T-cell (primary cell): Measurements from ENCODE around the gene HIPK2. TPM values are rescaled to one million over a fixed set of nuclear protein-coding genes. Genes with fewer than 3 reads are reported as not detected.
A peak's percentile ranks its signal among the peaks of the same experiment; 100 is the strongest.

ENCODE experiments used
- ATAC-seq, 4 experiments: fragments of 200-7000 bp in 3 of 4; fragments of 150-1000 bp in 1 of 4; cut with Tn5 transposase; replicated peaks in 1 of 4; 1 replicate in 3 of 4; 2 replicates in 1 of 4; pipeline ENCODE4 v1.10.0; 2021; ENCODE audit warnings: moderate library complexity in 3 of 4, mild to moderate bottlenecking in 2 of 4, moderate number of reproducible peaks in 1 of 4
- CTCF ChIA-PET, 2 donors: fragments of 300-600 bp; sonication (Branson Sonifier 250); formaldehyde crosslinking; loops; one replicate each; lab custom pipeline; 2022; ENCODE audit warnings: antibody characterized with exemption in 2 of 2; lab: Charles Lee
- POLR2A ChIA-PET, 2 donors: fragments of 300-600 bp; sonication (Branson Sonifier 250); formaldehyde crosslinking; loops; one replicate each; lab custom pipeline; 2022; ENCODE audit warnings: antibody characterized with exemption in 2 of 2; lab: Charles Lee
- DNase-seq, 35 experiments: peaks; one replicate each; pipeline versions ENCODE4 v3.0.0 to v3.0.0-alpha.2; 2013 to 2023
- H3K27ac ChIP-seq: one replicate; pipeline ENCODE4 v1.5.1; 2013; ENCODE audit warnings: low read length
- H3K27me3 ChIP-seq, 2 experiments: replicated peaks in 1 of 2; 1 replicate in 1 of 2; 2 replicates in 1 of 2; pipeline versions ENCODE4 v1.6.1 to v1.7.0; 2013; ENCODE audit warnings: low read length in 1 of 2, mixed read lengths in 1 of 2; ENCODE audit not compliant: control insufficient read depth in 2 of 2, insufficient read depth in 2 of 2; ENCODE audit errors: extremely low read depth in 1 of 2
- H3K36me3 ChIP-seq, 2 donors: 1 replicate in 1 of 2; 2 replicates in 1 of 2; pipeline versions ENCODE4 v1.6.1 to v1.7.0; 2013; ENCODE audit warnings: low read length in 1 of 2; ENCODE audit not compliant: control insufficient read depth in 2 of 2, insufficient read depth in 1 of 2; ENCODE audit errors: extremely low read depth in 1 of 2
- H3K4me1 ChIP-seq, 2 experiments: 1 replicate in 1 of 2; 2 replicates in 1 of 2; pipeline versions ENCODE4 v1.6.1 to v1.7.0; 2013; ENCODE audit warnings: low read length in 2 of 2, mixed read lengths in 1 of 2; ENCODE audit not compliant: insufficient read depth in 2 of 2, control insufficient read depth in 1 of 2; ENCODE audit errors: extremely low read depth in 1 of 2
- H3K4me3 ChIP-seq, 2 donors: 1 replicate in 1 of 2; 2 replicates in 1 of 2; pipeline versions ENCODE4 v1.5.1 to v1.7.0; 2013; ENCODE audit warnings: mild to moderate bottlenecking in 2 of 2, low read length in 1 of 2, moderate library complexity in 1 of 2; ENCODE audit not compliant: control insufficient read depth in 1 of 2; ENCODE audit errors: extremely low read depth in 1 of 2
- H3K9me3 ChIP-seq: 2 replicates; pipeline ENCODE4 v1.7.0; 2013
- H3K27ac Mint-ChIP-seq, 2 donors: one replicate each; pipeline ENCODE4 v1.8.0; 2020 to 2021; ENCODE audit warnings: mild to moderate bottlenecking in 2 of 2, mixed read lengths in 2 of 2
- H3K27me3 Mint-ChIP-seq, 2 donors: one replicate each; pipeline ENCODE4 v1.8.0; 2021 to 2022; ENCODE audit warnings: mixed read lengths in 2 of 2
- H3K36me3 Mint-ChIP-seq: one replicate; pipeline ENCODE4 v1.8.0; 2021; ENCODE audit warnings: mixed read lengths
- H3K4me1 Mint-ChIP-seq, 3 donors: one replicate each; pipeline ENCODE4 v1.8.0; 2020 to 2022; ENCODE audit warnings: mixed read lengths in 3 of 3, mild to moderate bottlenecking in 1 of 3
- H3K4me3 Mint-ChIP-seq, 3 donors: one replicate each; pipeline ENCODE4 v1.8.0; 2020 to 2022; ENCODE audit warnings: mild to moderate bottlenecking in 3 of 3, mixed read lengths in 3 of 3, moderate library complexity in 3 of 3
- H3K9me3 Mint-ChIP-seq, 3 donors: one replicate each; pipeline ENCODE4 v1.8.0; 2020 to 2022; ENCODE audit warnings: mixed read lengths in 3 of 3
- WGBS: methylation state at CpG from one replicate; pipeline ENCODE4 v1.1.5; 2013; ENCODE audit warnings: missing lambda C conversion rate; ENCODE audit not compliant: insufficient coverage; 5-methylcytosine and 5-hydroxymethylcytosine counted together
- total RNA-seq, 35 experiments: library from RNA in 6 of 35; stranded (reverse) in 6 of 35; fragments of 120-200 nt in 1 of 35; gene quantifications; one replicate each; pipeline versions ENCODE4 v1.2.1 to v1.2.4 and lab custom pipeline; 2013 to 2026

The HIPK2 gene
- total RNA-seq, 5 donors from 2014 or later (not counting 1 experiment from before 2014, with no cell fraction given) = 32.7 to 34.5 (median 33.5) TPM

DNA sequence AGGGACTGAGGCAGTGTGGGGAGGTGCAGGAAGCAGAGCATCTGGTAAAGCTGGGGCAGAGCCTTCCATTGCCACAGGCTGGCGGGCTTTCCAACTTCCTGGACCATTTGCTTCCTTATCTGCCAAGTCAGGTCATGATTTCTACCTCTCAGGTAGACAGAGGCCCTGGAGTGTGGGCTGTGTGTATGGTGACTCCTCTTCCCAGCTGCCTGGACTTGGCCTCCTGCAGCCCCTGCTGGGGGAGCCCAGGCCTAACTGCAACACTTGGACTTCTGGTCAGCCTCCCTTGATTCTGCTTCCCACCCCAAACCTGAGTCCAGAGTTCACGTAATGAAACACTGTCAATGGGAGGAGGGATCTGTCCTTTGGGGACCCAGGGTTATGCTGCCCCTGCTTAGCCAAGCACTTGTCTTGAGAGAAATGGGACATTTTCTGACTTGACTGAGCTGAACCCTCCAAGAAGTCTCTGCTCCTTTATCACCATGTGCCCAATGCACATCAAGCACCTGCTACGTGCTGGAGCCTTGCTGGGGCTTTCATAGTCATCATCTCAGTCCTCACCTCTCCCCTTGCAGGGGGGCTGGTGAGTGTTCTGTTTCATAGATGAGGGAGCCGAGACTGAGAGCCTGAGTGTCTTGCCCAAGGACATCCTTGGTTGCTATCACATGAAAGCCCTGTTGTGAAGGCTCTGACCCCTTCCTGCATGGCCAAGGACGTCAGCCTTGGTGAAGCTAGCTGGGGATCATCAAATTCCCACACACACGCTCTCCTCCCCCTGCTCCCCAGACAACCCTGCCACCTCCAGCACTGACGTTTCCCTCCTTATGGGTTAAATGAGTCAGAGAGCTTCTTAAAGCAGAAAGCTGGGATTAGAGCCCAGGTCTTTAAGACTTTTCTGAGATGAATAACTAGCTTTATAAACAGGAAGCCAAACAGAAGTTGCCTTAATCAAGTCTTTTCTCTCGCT is 250.9 kb downstream of the HIPK2 start:
- Histone ChIP-seq H3K27me3 (peaks cover 5 to 43% of the 10 kb centered on the region in 2 experiments), H3K9me3 (no peaks in the 10 kb centered on the region), H3K4me3 (no peak overlapping the region), H3K27ac (no peak overlapping the region), H3K4me1 (peaks cover 0 to 8% of the 10 kb centered on the region in 2 experiments), H3K36me3 (no peaks in the 10 kb centered on the region)
- 57% methylated on average over 1 of the region's 8 CpGs for WGBS
- peak overlapping the region; percentile 2 to 30 for H3K27ac Mint-ChIP-seq
- ATAC-seq (no peak), DNase-seq (no peak)
- peaks cover 5 to 16% (median 8%) of the 10 kb centered on the region in 3 donors for H3K4me1 Mint-ChIP-seq
- H3K9me3 Mint-ChIP-seq = no peaks in the 10 kb centered on the region
- peaks cover 26 to 46% of the 10 kb centered on the region in 2 donors for H3K27me3 Mint-ChIP-seq
- POLR2A ChIA-PET = no interaction called here
- no peak overlapping the region for H3K4me3 Mint-ChIP-seq
- no peaks in the 10 kb centered on the region for H3K36me3 Mint-ChIP-seq
- CTCF ChIA-PET = interaction anchor here in 1 of 2 donors (0.6 kb wide), 1 partner anchor 29 kb away, joined by 3 read pairs; no protein-coding TSS in a partner anchor

DNA sequence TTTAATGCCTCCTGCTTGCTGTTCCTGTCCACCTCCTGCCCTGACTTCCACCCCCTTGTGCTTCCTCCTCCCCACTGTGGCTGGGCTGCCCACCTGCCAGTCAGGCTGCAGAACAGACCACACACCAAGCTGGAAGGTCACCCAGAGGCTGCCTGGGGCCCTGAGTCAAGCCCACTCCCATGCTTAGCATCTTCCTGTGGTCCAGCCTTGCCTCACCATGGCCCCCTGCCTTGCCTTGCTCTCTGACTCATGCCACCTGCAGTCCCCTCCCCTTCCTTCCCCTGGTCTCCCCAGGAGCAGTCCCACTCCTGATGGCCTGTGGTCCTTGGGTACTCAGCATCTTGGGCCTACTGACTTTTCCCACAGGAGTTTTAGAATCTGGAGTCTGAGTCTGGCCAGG is 252.0 kb downstream of the HIPK2 start:
- Histone ChIP-seq H3K9me3 (no peaks in the 10 kb centered on the region), H3K27me3 (peaks cover 5 to 46% of the 10 kb centered on the region in 2 experiments), H3K4me1 (peaks cover 0 to 8% of the 10 kb centered on the region in 2 experiments), H3K27ac (no peak overlapping the region), H3K36me3 (no peaks in the 10 kb centered on the region), H3K4me3 (no peak overlapping the region)
- Mint-ChIP-seq H3K9me3 (no peaks in the 10 kb centered on the region), H3K27me3 (peaks cover 35 to 51% of the 10 kb centered on the region in 2 donors), H3K4me3 (peak overlapping the region in 1 of 3 donors; percentile 22), H3K4me1 (peaks cover 5 to 16% (median 10%) of the 10 kb centered on the region in 3 donors), H3K36me3 (no peaks in the 10 kb centered on the region), H3K27ac (no peak overlapping the region)
- CTCF ChIA-PET = no interaction called here
- ATAC-seq = no peak
- POLR2A ChIA-PET = no interaction called here
- DNase-seq = no peak

DNA sequence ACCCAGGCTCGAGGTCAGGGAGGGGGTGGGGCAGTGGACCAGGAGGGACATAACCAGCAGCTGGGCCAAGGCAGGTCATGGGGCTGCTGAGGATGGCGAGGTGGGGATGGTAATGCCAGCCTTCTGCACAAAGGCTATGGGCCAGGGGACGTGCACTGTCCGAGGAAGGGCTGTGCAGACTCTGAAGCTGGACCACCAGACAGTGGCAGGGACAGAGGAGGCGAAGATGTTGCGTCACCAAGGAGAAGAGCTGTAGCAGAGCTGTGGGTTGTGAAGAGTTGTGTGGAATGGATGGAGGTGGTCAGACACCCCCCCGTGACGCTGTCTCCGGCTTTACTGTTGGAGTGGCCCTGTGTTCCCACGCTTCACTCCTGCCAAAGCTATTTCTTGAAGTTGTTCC is 252.6 kb downstream of the HIPK2 start:
- DNase-seq (no peak), ATAC-seq (no peak)
- CTCF ChIA-PET = no interaction called here
- H3K4me3 ChIP-seq = no peak overlapping the region
- H3K27me3 ChIP-seq = peaks cover 5 to 46% of the 10 kb centered on the region in 2 experiments
- H3K9me3 ChIP-seq = no peaks in the 10 kb centered on the region
- peaks cover 35 to 51% of the 10 kb centered on the region in 2 donors for H3K27me3 Mint-ChIP-seq
- no peaks in the 10 kb centered on the region for H3K9me3 Mint-ChIP-seq
- WGBS = 83% methylated on average over 8 of the region's 10 CpGs
- H3K4me1 Mint-ChIP-seq = peaks cover 5 to 16% (median 10%) of the 10 kb centered on the region in 3 donors
- H3K4me3 Mint-ChIP-seq = peak overlapping the region in 1 of 3 donors; percentile 22
- POLR2A ChIA-PET = no interaction called here
- no peak overlapping the region for H3K27ac ChIP-seq
- no peak overlapping the region for H3K27ac Mint-ChIP-seq
- peaks cover 0 to 8% of the 10 kb centered on the region in 2 experiments for H3K4me1 ChIP-seq
- H3K36me3 Mint-ChIP-seq = no peaks in the 10 kb centered on the region
- H3K36me3 ChIP-seq = no peaks in the 10 kb centered on the region

- no peaks in the 10 kb centered on the region for H3K36me3 ChIP-seq
- Mint-ChIP-seq H3K27ac (no peak overlapping the region), H3K4me3 (peak overlapping the region in 1 of 3 donors; percentile 22), H3K27me3 (peaks cover 35 to 51% of the 10 kb centered on the region in 2 donors), H3K9me3 (no peaks in the 10 kb centered on the region), H3K36me3 (no peaks in the 10 kb centered on the region), H3K4me1 (peaks cover 5 to 16% (median 10%) of the 10 kb centered on the region in 3 donors)
- POLR2A ChIA-PET = no interaction called here
- H3K27ac ChIP-seq = no peak overlapping the region
- peaks cover 0 to 8% of the 10 kb centered on the region in 2 experiments for H3K4me1 ChIP-seq
- ATAC-seq (no peak), DNase-seq (no peak)
- H3K9me3 ChIP-seq = no peaks in the 10 kb centered on the region
- 29% methylated on average over 57 of the region's 70 CpGs for WGBS
- CTCF ChIA-PET = interaction anchor here in 1 of 2 donors (0.6 kb wide), 1 partner anchor 593 kb away, joined by 5 read pairs; no protein-coding TSS in a partner anchor
- peaks cover 5 to 46% of the 10 kb centered on the region in 2 experiments for H3K27me3 ChIP-seq
- no peak overlapping the region for H3K4me3 ChIP-seq
Observed at GRCh38 chr7:139523968-139524815, 253.6 kb downstream of the HIPK2 start.

DNA sequence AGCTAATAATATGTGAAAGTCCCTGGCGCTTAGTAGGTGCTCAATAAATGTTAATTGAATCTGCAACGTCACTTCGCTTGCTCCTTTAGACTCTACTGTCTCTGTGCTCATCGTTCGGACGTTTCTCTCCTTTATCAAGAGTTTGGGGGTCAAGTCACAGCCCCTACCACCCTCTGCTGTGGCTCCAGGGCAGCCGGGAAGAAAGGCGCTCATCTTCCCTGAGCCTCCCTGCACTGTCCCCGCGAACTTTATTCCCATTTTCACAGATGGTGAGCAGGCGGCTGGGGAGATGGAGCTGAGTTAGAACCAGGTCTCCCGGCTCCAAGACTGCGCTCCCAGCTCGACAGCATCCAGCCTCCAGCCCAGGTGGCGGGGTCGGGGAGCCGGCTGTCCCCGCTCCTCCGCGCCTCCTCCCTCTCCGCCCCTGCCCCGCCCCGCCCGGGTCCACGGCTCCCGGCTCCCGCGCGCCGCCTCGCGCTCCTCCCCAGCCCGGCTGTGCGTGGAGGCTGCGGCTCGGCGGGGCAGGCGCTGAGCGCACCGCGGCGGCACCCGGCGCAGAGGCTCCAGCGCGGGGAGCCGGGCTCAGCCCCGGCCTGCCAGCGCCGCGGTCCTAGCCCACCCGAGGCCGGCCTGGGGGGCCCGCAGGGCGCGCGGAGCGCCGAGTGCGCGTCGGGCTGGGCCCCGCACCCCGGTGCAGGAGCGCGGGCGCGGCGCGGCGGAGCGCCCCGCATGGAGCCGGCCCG is 254.4 kb downstream of the HIPK2 start, which contains the start of gene CLEC2L:
CLEC2L (plus strand) TSS at position 487 of the 743 bp plus-strand sequence; CDS start at position 730, 243 bp downstream.
- no peaks in the 10 kb centered on the region for H3K9me3 Mint-ChIP-seq
- no peaks in the 10 kb centered on the region for H3K36me3 Mint-ChIP-seq
- ChIA-PET POLR2A (no interaction called here), CTCF (no interaction called here)
- ATAC-seq = peak in 3 of 4 experiments; percentile 28 to 48 (median 33)
- Histone ChIP-seq H3K27me3 (peaks cover 5 to 46% of the 10 kb centered on the region in 2 experiments), H3K4me1 (peaks cover 0 to 8% of the 10 kb centered on the region in 2 experiments), H3K27ac (no peak within 1 kb of the TSS), H3K36me3 (no peaks in the 10 kb centered on the region), H3K9me3 (no peaks in the 10 kb centered on the region), H3K4me3 (no peak within 1 kb of the TSS)
- H3K27me3 Mint-ChIP-seq = peaks cover 32 to 52% of the 10 kb centered on the region in 2 donors
- peak in 2 of 35 experiments; percentile 7 to 12 for DNase-seq
- WGBS = 2% methylated on average over 70 of the region's 75 CpGs
- peak within 1 kb of the TSS; percentile 23 to 48 (median 39) for H3K4me3 Mint-ChIP-seq
- H3K27ac Mint-ChIP-seq = no peak within 1 kb of the TSS
- H3K4me1 Mint-ChIP-seq = peaks cover 5 to 16% (median 10%) of the 10 kb centered on the region in 3 donors
